ENCODE data around the gene MED16.
"Not testable (repeated sequence)": the region's sequence is repeated elsewhere in the genome, so short reads cannot be mapped to it uniquely, and the experiment has no call there.

Gene MED16

GRCh38 chr19:854549-854948 lies 38.4 kb downstream of the MED16 start:
- no peak for DNase-seq (ENCODE audit: low read depth in 2 of 2)

GRCh38 chr19:853614-854220 lies 39.3 kb downstream of the MED16 start:
- not testable (repeated sequence) for DNase-seq (ENCODE audit: low read depth in 2 of 2)

- DNase-seq (ENCODE audit: low read depth in 2 of 2), result no peak
Measured at GRCh38 chr19:853014-853585, 39.9 kb downstream of the MED16 start.

GRCh38 chr19:852136-853013 lies 40.6 kb downstream of the MED16 start, which contains the start of gene ELANE:
Gene ELANE, plus strand, starts transcription at chr19:852303. Its CDS starts 26 bp downstream, at chr19:852329.
- no peak for DNase-seq (ENCODE audit: low read depth in 2 of 2)

GRCh38 chr19:850979-851335 lies 42.0 kb downstream of the MED16 start:
- no peak for DNase-seq (ENCODE audit: low read depth in 2 of 2)

- no peak for DNase-seq (ENCODE audit: low read depth in 2 of 2)
Measured at GRCh38 chr19:850221-850978, 42.6 kb downstream of the MED16 start.

- not testable (repeated sequence) for DNase-seq (ENCODE audit: low read depth in 2 of 2)
Measured at GRCh38 chr19:849195-849594, 43.8 kb downstream of the MED16 start.

- DNase-seq (ENCODE audit: low read depth in 2 of 2), result no peak
Measured at GRCh38 chr19:848386-848921, 44.5 kb downstream of the MED16 start.

- DNase-seq (ENCODE audit: low read depth in 2 of 2), result no peak
Measured at GRCh38 chr19:845707-846521, 47.1 kb downstream of the MED16 start.

GRCh38 chr19:844546-844971 lies 48.4 kb downstream of the MED16 start:
- no peak for DNase-seq (ENCODE audit: low read depth in 2 of 2)

- DNase-seq (ENCODE audit: low read depth in 2 of 2), result no peak
Measured at GRCh38 chr19:843836-844545, 49.0 kb downstream of the MED16 start.

- no peak for DNase-seq (ENCODE audit: low read depth in 2 of 2)
Measured at GRCh38 chr19:843180-843835, 49.7 kb downstream of the MED16 start.

GRCh38 chr19:842802-843179 lies 50.2 kb downstream of the MED16 start:
- DNase-seq (ENCODE audit: low read depth in 2 of 2), result not testable (repeated sequence)

GRCh38 chr19:840519-841206 lies 52.3 kb downstream of the MED16 start, which contains the start of gene PRTN3:
Gene PRTN3, plus strand, starts transcription at chr19:840999. Its CDS starts 10 bp downstream, at chr19:841009.
- no peak for DNase-seq (ENCODE audit: low read depth in 2 of 2)

GRCh38 chr19:835210-835810 lies 57.7 kb downstream of the MED16 start:
- no peak for DNase-seq (ENCODE audit: low read depth in 2 of 2)

- no peak for DNase-seq (ENCODE audit: low read depth in 2 of 2)
Measured at GRCh38 chr19:834216-834615, 58.8 kb downstream of the MED16 start.

GRCh38 chr19:831407-832369 lies 61.3 kb downstream of the MED16 start:
- DNase-seq (ENCODE audit: low read depth in 2 of 2), result no peak
